H9 (cell line): ENCODE data around the gene NOS1AP. TPM values are rescaled to one million over a fixed set of nuclear protein-coding genes. Genes with fewer than 3 reads are reported as not detected.

ENCODE experiments used
- DNase-seq: peaks from one replicate; pipeline ENCODE4 v3.0.0-alpha.2; 2017
- H2AFZ ChIP-seq: one replicate; pipeline ENCODE4 v1.6.1; 2013; ENCODE audit warnings: mild to moderate bottlenecking, low read length, control low read depth, moderate library complexity
- H2AK5ac ChIP-seq: 2 replicates; pipeline ENCODE4 v1.6.1; 2013; ENCODE audit warnings: low read length, control low read depth, mixed read lengths; ENCODE audit not compliant: insufficient read length
- H2BK120ac ChIP-seq: one replicate; pipeline ENCODE4 v1.6.1; 2013; ENCODE audit warnings: low read depth, mild to moderate bottlenecking, low read length, control low read depth, inconsistent platforms; ENCODE audit not compliant: poor library complexity, severe bottlenecking
- H2BK12ac ChIP-seq: 2 replicates; pipeline ENCODE4 v1.6.1; 2013; ENCODE audit warnings: low read length, control low read depth, mixed read lengths, low read depth; ENCODE audit not compliant: insufficient read length
- H2BK15ac ChIP-seq: 2 replicates; pipeline ENCODE4 v1.6.1; 2013; ENCODE audit warnings: low read depth, low read length, control low read depth
- H2BK20ac ChIP-seq: one replicate; pipeline ENCODE4 v1.6.1; 2013; ENCODE audit warnings: low read depth, mild to moderate bottlenecking, low read length, control low read depth, inconsistent platforms; ENCODE audit not compliant: poor library complexity, severe bottlenecking
- H2BK5ac ChIP-seq: 2 replicates; pipeline ENCODE4 v1.6.1; 2013; ENCODE audit warnings: low read length, control low read depth, mixed read lengths; ENCODE audit not compliant: insufficient read length
- H3K14ac ChIP-seq: 2 replicates; pipeline ENCODE4 v1.6.1; 2013; ENCODE audit warnings: low read length, control low read depth; ENCODE audit not compliant: insufficient read depth
- H3K18ac ChIP-seq: 2 replicates; pipeline ENCODE4 v1.6.1; 2013; ENCODE audit warnings: low read depth, mild to moderate bottlenecking, mixed read lengths, low read length, control low read depth; ENCODE audit not compliant: insufficient read length
- H3K23ac ChIP-seq: 2 replicates; pipeline ENCODE4 v1.6.1; 2013; ENCODE audit warnings: low read length, control low read depth, mixed read lengths, low read depth; ENCODE audit not compliant: insufficient read length
- H3K23me2 ChIP-seq: 2 replicates; pipeline ENCODE4 v1.6.1; 2013; ENCODE audit warnings: low read depth, mild to moderate bottlenecking, mixed read lengths, low read length, control low read depth; ENCODE audit not compliant: insufficient read length, poor library complexity, severe bottlenecking
- H3K27ac ChIP-seq: 2 replicates; pipeline ENCODE4 v1.5.1; 2013; ENCODE audit warnings: low read length, control low read depth, mixed read lengths, low read depth; ENCODE audit not compliant: insufficient read length
- H3K27me3 ChIP-seq: 2 replicates; pipeline ENCODE4 v1.6.1; 2013; ENCODE audit warnings: low read length, control low read depth, inconsistent platforms; ENCODE audit not compliant: insufficient read depth
- H3K4ac ChIP-seq: 2 replicates; pipeline ENCODE4 v1.6.1; 2013; ENCODE audit warnings: low read depth, mild to moderate bottlenecking, control low read depth, inconsistent platforms, low read length, moderate library complexity
- H3K4me1 ChIP-seq: 2 replicates; pipeline ENCODE4 v1.6.1; 2013; ENCODE audit warnings: low read length, control low read depth, inconsistent platforms; ENCODE audit not compliant: insufficient read depth
- H3K4me2 ChIP-seq: 2 replicates; pipeline ENCODE4 v1.6.1; 2013; ENCODE audit warnings: low read length, control low read depth, mixed read lengths; ENCODE audit not compliant: insufficient read length, insufficient read depth
- H3K56ac ChIP-seq: 2 replicates; pipeline ENCODE4 v1.6.1; 2013; ENCODE audit warnings: low read depth, mild to moderate bottlenecking, mixed read lengths, low read length, control low read depth; ENCODE audit not compliant: insufficient read length
- H3K79me1 ChIP-seq: 2 replicates; pipeline ENCODE4 v1.6.1; 2013; ENCODE audit warnings: low read depth, mild to moderate bottlenecking, moderate library complexity, low read length, control low read depth, inconsistent platforms; ENCODE audit not compliant: insufficient read depth, poor library complexity, severe bottlenecking
- H3K79me2 ChIP-seq: 2 replicates; pipeline ENCODE4 v1.6.1; 2013; ENCODE audit warnings: low read length, control low read depth, inconsistent platforms; ENCODE audit not compliant: insufficient read depth
- H3K9ac ChIP-seq: 2 replicates; pipeline ENCODE4 v1.6.1; 2013; ENCODE audit warnings: low read length, control low read depth, mixed read lengths; ENCODE audit not compliant: insufficient read length; ENCODE audit errors: extremely low read depth
- H3K9me3 ChIP-seq: one replicate; pipeline ENCODE4 v1.6.1; 2013; ENCODE audit warnings: low read depth, low read length, inconsistent platforms; ENCODE audit not compliant: control insufficient read depth
- H3T11ph ChIP-seq: one replicate; pipeline ENCODE4 v1.6.1; 2013; ENCODE audit warnings: mild to moderate bottlenecking, low read length, control low read depth, inconsistent platforms
- H4K20me1 ChIP-seq: one replicate; pipeline ENCODE4 v1.6.1; 2013; ENCODE audit not compliant: control insufficient read depth, insufficient read length, insufficient read depth
- H4K5ac ChIP-seq: 2 replicates; pipeline ENCODE4 v1.6.1; 2013; ENCODE audit warnings: low read depth, mild to moderate bottlenecking, mixed read lengths, low read length, control low read depth; ENCODE audit not compliant: insufficient read length
- H4K8ac ChIP-seq: replicated peaks from 2 replicates; pipeline ENCODE4 v1.6.1; 2013; ENCODE audit warnings: low read length, control low read depth, mixed read lengths, low read depth; ENCODE audit not compliant: insufficient read length
- H4K91ac ChIP-seq: 2 replicates; pipeline ENCODE4 v1.6.1; 2013; ENCODE audit warnings: low read depth, mild to moderate bottlenecking, moderate library complexity, mixed read lengths, low read length, control low read depth; ENCODE audit not compliant: insufficient read length
- H3K27ac Mint-ChIP-seq, 3 experiments: 2 replicates in 2 of 3; 3 replicates in 1 of 3; pipeline ENCODE4 v1.8.0; 2020 to 2021; ENCODE audit warnings: mixed read lengths in 3 of 3, mild to moderate bottlenecking in 1 of 3, moderate library complexity in 1 of 3
- H3K27me3 Mint-ChIP-seq: 2 replicates; pipeline ENCODE4 v1.8.0; 2021; ENCODE audit warnings: low read depth, mild to moderate bottlenecking, moderate library complexity, mixed read lengths
- H3K36me3 Mint-ChIP-seq, 3 experiments: 2 replicates in 2 of 3; 3 replicates in 1 of 3; pipeline ENCODE4 v1.8.0; 2020 to 2021; ENCODE audit warnings: low read depth in 3 of 3, mixed read lengths in 3 of 3; ENCODE audit not compliant: insufficient read depth in 1 of 3
- H3K4me1 Mint-ChIP-seq, 2 experiments: 2 replicates each; pipeline ENCODE4 v1.8.0; 2020; ENCODE audit warnings: mixed read lengths in 2 of 2
- H3K4me3 Mint-ChIP-seq, 2 experiments: 2 replicates in 1 of 2; 3 replicates in 1 of 2; pipeline ENCODE4 v1.8.0; 2020 to 2021; ENCODE audit warnings: mild to moderate bottlenecking in 2 of 2, mixed read lengths in 2 of 2, moderate library complexity in 1 of 2
- H3K9me3 Mint-ChIP-seq, 2 experiments: 2 replicates in 1 of 2; 3 replicates in 1 of 2; pipeline ENCODE4 v1.8.0; 2020; ENCODE audit warnings: mild to moderate bottlenecking in 2 of 2, mixed read lengths in 2 of 2, moderate library complexity in 1 of 2
- CTCF ChIP-seq: fragments of 200-600 bp; sonication (generic); conservative IDR thresholded peaks from 3 replicates; pipeline ENCODE4 v1.8.0; 2021; ENCODE audit warnings: antibody characterized with exemption, mild to moderate bottlenecking
- WGBS: extraction: QIAGEN DNeasy Blood & Tissue Kit; methylation state at CpG from one replicate; pipeline ENCODE4 v1.1.7; 2013; ENCODE audit warnings: missing lambda C conversion rate, low lambda C conversion rate, mixed read lengths; ENCODE audit not compliant: insufficient read length; ENCODE audit errors: extremely low coverage; 5-methylcytosine and 5-hydroxymethylcytosine counted together
- total RNA-seq: library from RNA; stranded (reverse); gene quantifications from 2 replicates; pipeline ENCODE4 v1.2.1, GENCODE V29; 2021

The NOS1AP gene
- total RNA-seq, 1 experiment from 2014 or later, result 8.4 TPM

- H2BK5ac ChIP-seq, result no peak overlapping the region
- no peak for TF ChIP-seq CTCF
- WGBS, result no CpG with 5 or more reads among the region's 1 CpG
- no peak overlapping the region for H3K18ac ChIP-seq
- H2BK120ac ChIP-seq, result no peak overlapping the region
- no peak overlapping the region for H4K5ac ChIP-seq
- H3K23ac ChIP-seq, result no peak overlapping the region
- no peak overlapping the region for H3K4me2 ChIP-seq
- Mint-ChIP-seq H3K4me1 (peaks cover 33 to 38% of the 10 kb centered on the region in 2 experiments), H3K27me3 (no peaks in the 10 kb centered on the region), H3K27ac (no peak overlapping the region), H3K9me3 (peaks cover 0 to 3% of the 10 kb centered on the region in 2 experiments; a peak in 2 of 5 replicates), H3K36me3 (peaks cover 0 to 3% (median 2%) of the 10 kb centered on the region in 3 experiments; a peak in 1 of 7 replicates), H3K4me3 (no peak overlapping the region)
- no peak overlapping the region for H3K4ac ChIP-seq
- H4K20me1 ChIP-seq, result no peaks in the 10 kb centered on the region
- H3K9me3 ChIP-seq, result no peaks in the 10 kb centered on the region
- H2AFZ ChIP-seq, result no peak overlapping the region
- H4K8ac ChIP-seq, result no peak overlapping the region
- no peak overlapping the region for H3T11ph ChIP-seq
- no peaks in the 10 kb centered on the region for H3K79me1 ChIP-seq
- no peak overlapping the region for H2BK15ac ChIP-seq
- no peak overlapping the region for H2BK20ac ChIP-seq
- H3K4me1 ChIP-seq, result peaks cover 8% of the 10 kb centered on the region
- DNase-seq, result no peak
- H2AK5ac ChIP-seq, result no peak overlapping the region
- H3K14ac ChIP-seq, result no peak overlapping the region
- H4K91ac ChIP-seq, result no peak overlapping the region
- H3K23me2 ChIP-seq, result no peaks in the 10 kb centered on the region
- no peak overlapping the region for H3K27ac ChIP-seq
- no peaks in the 10 kb centered on the region for H3K27me3 ChIP-seq
- peaks cover 10% of the 10 kb centered on the region; the same call in 1 of the 2 replicates for H3K79me2 ChIP-seq
- H3K9ac ChIP-seq, result no peak overlapping the region
- H2BK12ac ChIP-seq, result no peak overlapping the region
- no peak overlapping the region for H3K56ac ChIP-seq
Observed at GRCh38 chr1:162204823-162205155, 135.3 kb downstream of the NOS1AP start.
